ENCODE measurements around the gene OSBP.

The OSBP gene

DNA sequence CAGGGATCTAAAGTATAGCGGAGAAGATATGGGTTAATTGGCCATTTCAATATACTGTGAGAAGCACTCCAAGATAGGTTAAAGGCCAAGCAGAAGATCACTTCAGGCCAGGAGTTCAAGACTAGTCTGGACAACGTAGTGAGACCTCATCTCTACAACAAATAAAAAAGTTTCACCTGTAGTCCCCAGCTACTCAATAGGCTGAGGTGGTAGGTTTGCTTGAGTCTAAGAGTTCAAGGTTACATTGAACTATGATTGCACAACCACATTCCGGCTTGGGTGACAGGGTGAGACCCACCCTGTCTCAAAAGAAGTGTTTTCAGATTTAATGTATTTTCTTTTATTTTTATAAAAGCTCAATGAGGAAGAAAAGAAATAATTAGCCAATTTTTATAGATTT is 27.8 kb upstream of the OSBP start:
- H3K27me3 ChIP-seq (ENCODE audit: control insufficient read depth in 1 of 2, insufficient read depth in 1 of 2, low read length in 2 of 2), result no peaks in the 10 kb centered on the region
- H3K79me1 ChIP-seq (replicated peaks; ENCODE audit: low read length, poor library complexity, severe bottlenecking), result peaks cover 19% of the 10 kb centered on the region
- no peak overlapping the region for H3K9ac ChIP-seq (ENCODE audit: low read length)
- H3K27ac ChIP-seq (ENCODE audit: low read length, poor library complexity, severe bottlenecking), result no peak overlapping the region
- H3K4me3 ChIP-seq (ENCODE audit: insufficient read depth in 1 of 2, low read depth in 1 of 2, low read length in 2 of 2), result no peak overlapping the region
- H3K9me3 ChIP-seq (ENCODE audit: control insufficient read depth, low read length), result no peaks in the 10 kb centered on the region
- H3K14ac ChIP-seq (ENCODE audit: low read length in 2 of 2), result no peak overlapping the region
- H2BK15ac ChIP-seq (ENCODE audit: low read depth, poor library complexity, severe bottlenecking), result no peak overlapping the region
- H3K4ac ChIP-seq (ENCODE audit: low read depth in 1 of 2, low read length in 2 of 2), result no peak overlapping the region
- H3K23ac ChIP-seq (ENCODE audit: low read length in 2 of 2), result no peak overlapping the region
- H2AFZ ChIP-seq (ENCODE audit: low read depth, low read length), result no peak overlapping the region
- no peak overlapping the region for H4K91ac ChIP-seq (ENCODE audit: low read length)
- no peak overlapping the region for H3K4me2 ChIP-seq (ENCODE audit: low read length, poor library complexity, severe bottlenecking)
- H2BK5ac ChIP-seq (ENCODE audit: low read depth, low read length, poor library complexity, severe bottlenecking), result no peak overlapping the region
- H2BK120ac ChIP-seq (ENCODE audit: low read depth, low read length), result no peak overlapping the region
- peaks cover 36 to 91% of the 10 kb centered on the region in 2 experiments for H3K36me3 ChIP-seq (ENCODE audit: control insufficient read depth in 1 of 2, insufficient read depth in 2 of 2, low read depth in 1 of 2, low read length in 2 of 2)
- H4K8ac ChIP-seq (ENCODE audit: low read length), result no peak overlapping the region
- no peak for DNase-seq
- H3K18ac ChIP-seq (ENCODE audit: low read depth in 1 of 2, low read length in 2 of 2), result no peak overlapping the region
- H3K4me1 ChIP-seq (ENCODE audit: control insufficient read depth, insufficient read depth, low read depth, low read length), result peaks cover 3% of the 10 kb centered on the region
- H2AK5ac ChIP-seq (ENCODE audit: low read length, severe bottlenecking), result no peak overlapping the region
- H2BK12ac ChIP-seq (ENCODE audit: low read length in 2 of 2), result no peak overlapping the region
- 100% methylated on average over 2 of the region's 3 CpGs for WGBS

DNA sequence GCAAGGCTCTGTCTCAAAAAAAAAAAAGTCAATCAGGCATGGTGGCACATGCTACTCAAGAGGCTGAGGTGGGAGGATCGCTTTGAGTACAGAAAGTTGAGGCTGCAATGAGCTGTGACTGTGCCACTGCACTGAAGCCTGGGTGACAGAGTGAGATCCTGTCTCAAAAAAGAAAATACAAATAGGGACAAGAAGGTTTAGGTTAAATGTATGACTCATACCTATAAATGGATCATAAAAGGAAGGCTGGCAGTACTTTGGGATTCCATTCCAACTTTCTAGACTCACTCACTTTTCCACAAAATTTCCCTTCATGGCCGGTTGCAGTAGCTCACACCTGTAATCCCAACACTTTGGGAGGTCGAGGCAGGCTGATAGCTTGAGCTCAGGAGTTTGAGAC is 25.6 kb upstream of the OSBP start:
- no peak overlapping the region for H4K91ac ChIP-seq (ENCODE audit: low read length)
- no peak overlapping the region for H2BK120ac ChIP-seq (ENCODE audit: low read depth, low read length)
- no peak for DNase-seq
- no peak overlapping the region for H3K4me2 ChIP-seq (ENCODE audit: low read length, poor library complexity, severe bottlenecking)
- H3K27me3 ChIP-seq (ENCODE audit: control insufficient read depth in 1 of 2, insufficient read depth in 1 of 2, low read length in 2 of 2), result no peaks in the 10 kb centered on the region
- no peak overlapping the region for H3K4ac ChIP-seq (ENCODE audit: low read depth in 1 of 2, low read length in 2 of 2)
- H3K4me3 ChIP-seq (ENCODE audit: insufficient read depth in 1 of 2, low read depth in 1 of 2, low read length in 2 of 2), result no peak overlapping the region
- 93% methylated on average over 3 of the region's 3 CpGs for WGBS
- H3K18ac ChIP-seq (ENCODE audit: low read depth in 1 of 2, low read length in 2 of 2), result no peak overlapping the region
- H3K23ac ChIP-seq (ENCODE audit: low read length in 2 of 2), result no peak overlapping the region
- no peak overlapping the region for H2BK12ac ChIP-seq (ENCODE audit: low read length in 2 of 2)
- H3K79me1 ChIP-seq (replicated peaks; ENCODE audit: low read length, poor library complexity, severe bottlenecking), result peaks cover 20% of the 10 kb centered on the region
- H3K36me3 ChIP-seq (ENCODE audit: control insufficient read depth in 1 of 2, insufficient read depth in 2 of 2, low read depth in 1 of 2, low read length in 2 of 2), result peaks cover 40 to 91% of the 10 kb centered on the region in 2 experiments
- no peak overlapping the region for H3K27ac ChIP-seq (ENCODE audit: low read length, poor library complexity, severe bottlenecking)
- H3K9me3 ChIP-seq (ENCODE audit: control insufficient read depth, low read length), result no peaks in the 10 kb centered on the region
- no peak overlapping the region for H2BK5ac ChIP-seq (ENCODE audit: low read depth, low read length, poor library complexity, severe bottlenecking)
- H4K8ac ChIP-seq (ENCODE audit: low read length), result no peak overlapping the region
- H3K14ac ChIP-seq (ENCODE audit: low read length in 2 of 2), result no peak overlapping the region
- H3K4me1 ChIP-seq (ENCODE audit: control insufficient read depth, insufficient read depth, low read depth, low read length), result peaks cover 3% of the 10 kb centered on the region
- no peak overlapping the region for H2BK15ac ChIP-seq (ENCODE audit: low read depth, poor library complexity, severe bottlenecking)
- no peak overlapping the region for H2AFZ ChIP-seq (ENCODE audit: low read depth, low read length)
- no peak overlapping the region for H2AK5ac ChIP-seq (ENCODE audit: low read length, severe bottlenecking)
- no peak overlapping the region for H3K9ac ChIP-seq (ENCODE audit: low read length)

DNA sequence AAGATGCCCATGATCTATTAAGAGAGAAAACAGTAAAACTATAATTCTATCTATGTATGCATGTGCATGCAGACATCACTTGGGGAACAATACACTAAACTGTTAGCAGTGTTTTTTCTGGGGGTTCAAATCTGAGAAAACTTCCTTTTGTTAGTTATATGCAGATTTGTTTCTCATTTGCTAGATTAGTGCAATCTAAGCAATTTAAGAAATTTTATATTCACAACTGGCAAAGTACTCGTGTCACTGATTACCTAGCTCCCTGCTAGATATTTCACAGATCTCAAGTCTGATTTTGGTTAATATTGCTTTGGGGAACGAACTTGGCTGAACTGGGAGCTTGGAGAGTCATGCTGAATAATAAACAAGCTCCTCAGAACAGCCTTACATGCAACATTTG is 14.9 kb upstream of the OSBP start:
- Histone ChIP-seq H2AFZ (ENCODE audit: low read depth, low read length) (no peak overlapping the region), H3K4me1 (ENCODE audit: control insufficient read depth, insufficient read depth, low read depth, low read length) (peaks cover 2% of the 10 kb centered on the region), H3K27ac (ENCODE audit: low read length, poor library complexity, severe bottlenecking) (no peak overlapping the region), H3K36me3 (ENCODE audit: control insufficient read depth in 1 of 2, insufficient read depth in 2 of 2, low read depth in 1 of 2, low read length in 2 of 2) (peaks cover 7 to 28% of the 10 kb centered on the region in 2 experiments), H2BK5ac (ENCODE audit: low read depth, low read length, poor library complexity, severe bottlenecking) (no peak overlapping the region), H3K27me3 (ENCODE audit: control insufficient read depth in 1 of 2, insufficient read depth in 1 of 2, low read length in 2 of 2) (no peaks in the 10 kb centered on the region), H3K23ac (ENCODE audit: low read length in 2 of 2) (no peak overlapping the region), H3K4me2 (ENCODE audit: low read length, poor library complexity, severe bottlenecking) (no peak overlapping the region), H2BK120ac (ENCODE audit: low read depth, low read length) (no peak overlapping the region), H3K4me3 (ENCODE audit: insufficient read depth in 1 of 2, low read depth in 1 of 2, low read length in 2 of 2) (no peak overlapping the region), H2BK12ac (ENCODE audit: low read length in 2 of 2) (no peak overlapping the region), H4K91ac (ENCODE audit: low read length) (no peak overlapping the region), H4K8ac (ENCODE audit: low read length) (no peak overlapping the region), H2AK5ac (ENCODE audit: low read length, severe bottlenecking) (no peak overlapping the region), H2BK15ac (ENCODE audit: low read depth, poor library complexity, severe bottlenecking) (no peak overlapping the region), H3K9ac (ENCODE audit: low read length) (no peak overlapping the region), H3K79me1 (replicated peaks; ENCODE audit: low read length, poor library complexity, severe bottlenecking) (no peaks in the 10 kb centered on the region), H3K14ac (ENCODE audit: low read length in 2 of 2) (no peak overlapping the region), H3K9me3 (ENCODE audit: control insufficient read depth, low read length) (no peaks in the 10 kb centered on the region), H3K18ac (ENCODE audit: low read depth in 1 of 2, low read length in 2 of 2) (no peak overlapping the region), H3K4ac (ENCODE audit: low read depth in 1 of 2, low read length in 2 of 2) (no peak overlapping the region)
- WGBS, result 100% methylated on average over 1 of the region's 2 CpGs
- DNase-seq, result no peak

DNA sequence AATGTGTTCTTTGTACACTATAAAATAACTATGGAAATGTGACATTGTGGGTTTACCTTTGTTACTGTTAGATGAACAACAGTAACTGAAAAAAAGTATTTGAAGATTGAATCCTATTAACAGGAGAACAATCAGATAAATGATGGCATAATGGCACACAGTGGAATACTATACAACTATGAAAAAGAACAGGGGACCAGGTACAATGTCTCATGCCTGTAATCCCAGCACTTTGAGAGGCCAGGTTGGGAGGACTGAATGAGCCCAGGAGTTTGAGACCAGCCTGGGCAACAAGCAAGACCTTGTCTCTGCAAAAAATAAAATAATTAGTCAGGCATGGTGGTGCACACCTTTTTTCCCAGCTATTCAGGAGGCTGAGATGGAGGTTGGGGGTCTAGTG is 14.4 kb upstream of the OSBP start:
- no peak overlapping the region for H3K18ac ChIP-seq (ENCODE audit: low read depth in 1 of 2, low read length in 2 of 2)
- no peak for DNase-seq
- H2AK5ac ChIP-seq (ENCODE audit: low read length, severe bottlenecking), result no peak overlapping the region
- no peak overlapping the region for H4K8ac ChIP-seq (ENCODE audit: low read length)
- no peak overlapping the region for H2BK15ac ChIP-seq (ENCODE audit: low read depth, poor library complexity, severe bottlenecking)
- no peak overlapping the region for H2AFZ ChIP-seq (ENCODE audit: low read depth, low read length)
- H2BK12ac ChIP-seq (ENCODE audit: low read length in 2 of 2), result no peak overlapping the region
- H3K4me2 ChIP-seq (ENCODE audit: low read length, poor library complexity, severe bottlenecking), result no peak overlapping the region
- H3K4ac ChIP-seq (ENCODE audit: low read depth in 1 of 2, low read length in 2 of 2), result no peak overlapping the region
- peaks cover 2% of the 10 kb centered on the region for H3K4me1 ChIP-seq (ENCODE audit: control insufficient read depth, insufficient read depth, low read depth, low read length)
- no peaks in the 10 kb centered on the region for H3K27me3 ChIP-seq (ENCODE audit: control insufficient read depth in 1 of 2, insufficient read depth in 1 of 2, low read length in 2 of 2)
- no peak overlapping the region for H4K91ac ChIP-seq (ENCODE audit: low read length)
- H3K79me1 ChIP-seq (replicated peaks; ENCODE audit: low read length, poor library complexity, severe bottlenecking), result no peaks in the 10 kb centered on the region
- no peaks in the 10 kb centered on the region for H3K9me3 ChIP-seq (ENCODE audit: control insufficient read depth, low read length)
- no peak overlapping the region for H3K23ac ChIP-seq (ENCODE audit: low read length in 2 of 2)
- no peak overlapping the region for H2BK5ac ChIP-seq (ENCODE audit: low read depth, low read length, poor library complexity, severe bottlenecking)
- H2BK120ac ChIP-seq (ENCODE audit: low read depth, low read length), result no peak overlapping the region
- no peak overlapping the region for H3K14ac ChIP-seq (ENCODE audit: low read length in 2 of 2)
- peaks cover 5 to 23% of the 10 kb centered on the region in 2 experiments for H3K36me3 ChIP-seq (ENCODE audit: control insufficient read depth in 1 of 2, insufficient read depth in 2 of 2, low read depth in 1 of 2, low read length in 2 of 2)
- no peak overlapping the region for H3K9ac ChIP-seq (ENCODE audit: low read length)
- H3K4me3 ChIP-seq (ENCODE audit: insufficient read depth in 1 of 2, low read depth in 1 of 2, low read length in 2 of 2), result no peak overlapping the region
- H3K27ac ChIP-seq (ENCODE audit: low read length, poor library complexity, severe bottlenecking), result no peak overlapping the region

Data from mesenchymal stem cell (in vitro differentiated cells and primary cell).